Measurements from ENCODE around the gene PLXND1.

PLXND1 gene

DNA sequence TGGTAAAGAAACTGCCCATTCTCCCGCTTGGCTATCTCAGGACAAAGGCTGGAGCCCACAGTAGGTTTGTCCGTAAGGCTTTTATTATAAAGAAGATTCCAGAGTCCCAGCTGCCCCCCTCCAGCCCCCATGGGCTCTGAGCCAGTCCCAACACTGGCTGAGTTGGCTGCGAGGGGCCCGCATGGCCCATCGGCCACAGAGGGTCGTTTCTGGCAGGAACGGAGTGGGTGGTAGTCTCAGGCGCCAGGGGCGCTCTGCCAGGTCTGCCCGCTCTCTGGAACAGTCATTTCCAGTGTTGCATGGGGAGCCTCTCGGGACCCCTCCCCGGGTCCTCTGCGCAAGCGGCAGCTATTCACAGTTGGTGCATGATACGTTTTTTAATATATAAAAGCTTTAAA lies 51.3 kb downstream of the PLXND1 start:
- intact Hi-C loops (cut with DNase I; ENCODE audit: low total_unique reads) = loop anchor here (5.0 kb wide), 2 partner anchors 47 to 63 kb away; no protein-coding TSS in a partner anchor
- TF ChIP-seq, protein P1, sequence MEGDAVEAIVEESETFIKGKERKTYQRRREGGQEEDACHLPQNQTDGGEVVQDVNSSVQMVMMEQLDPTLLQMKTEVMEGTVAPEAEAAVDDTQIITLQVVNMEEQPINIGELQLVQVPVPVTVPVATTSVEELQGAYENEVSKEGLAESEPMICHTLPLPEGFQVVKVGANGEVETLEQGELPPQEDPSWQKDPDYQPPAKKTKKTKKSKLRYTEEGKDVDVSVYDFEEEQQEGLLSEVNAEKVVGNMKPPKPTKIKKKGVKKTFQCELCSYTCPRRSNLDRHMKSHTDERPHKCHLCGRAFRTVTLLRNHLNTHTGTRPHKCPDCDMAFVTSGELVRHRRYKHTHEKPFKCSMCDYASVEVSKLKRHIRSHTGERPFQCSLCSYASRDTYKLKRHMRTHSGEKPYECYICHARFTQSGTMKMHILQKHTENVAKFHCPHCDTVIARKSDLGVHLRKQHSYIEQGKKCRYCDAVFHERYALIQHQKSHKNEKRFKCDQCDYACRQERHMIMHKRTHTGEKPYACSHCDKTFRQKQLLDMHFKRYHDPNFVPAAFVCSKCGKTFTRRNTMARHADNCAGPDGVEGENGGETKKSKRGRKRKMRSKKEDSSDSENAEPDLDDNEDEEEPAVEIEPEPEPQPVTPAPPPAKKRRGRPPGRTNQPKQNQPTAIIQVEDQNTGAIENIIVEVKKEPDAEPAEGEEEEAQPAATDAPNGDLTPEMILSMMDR (IDR thresholded peaks at IDR 0.05) = no peak
- Histone ChIP-seq H3K27ac (peak overlapping the region; percentile 1 to 47), H3K4me3 (no peak overlapping the region), H3K4me1 (peaks cover 4 to 81% (median 63%) of the 10 kb centered on the region in 4 donors), H3K27me3 (no peaks in the 10 kb centered on the region), H3K36me3 (peaks cover 13 to 36% (median 18%) of the 10 kb centered on the region in 3 donors), H3K9me3 (no peaks in the 10 kb centered on the region)
- DNase-seq = no peak

DNA sequence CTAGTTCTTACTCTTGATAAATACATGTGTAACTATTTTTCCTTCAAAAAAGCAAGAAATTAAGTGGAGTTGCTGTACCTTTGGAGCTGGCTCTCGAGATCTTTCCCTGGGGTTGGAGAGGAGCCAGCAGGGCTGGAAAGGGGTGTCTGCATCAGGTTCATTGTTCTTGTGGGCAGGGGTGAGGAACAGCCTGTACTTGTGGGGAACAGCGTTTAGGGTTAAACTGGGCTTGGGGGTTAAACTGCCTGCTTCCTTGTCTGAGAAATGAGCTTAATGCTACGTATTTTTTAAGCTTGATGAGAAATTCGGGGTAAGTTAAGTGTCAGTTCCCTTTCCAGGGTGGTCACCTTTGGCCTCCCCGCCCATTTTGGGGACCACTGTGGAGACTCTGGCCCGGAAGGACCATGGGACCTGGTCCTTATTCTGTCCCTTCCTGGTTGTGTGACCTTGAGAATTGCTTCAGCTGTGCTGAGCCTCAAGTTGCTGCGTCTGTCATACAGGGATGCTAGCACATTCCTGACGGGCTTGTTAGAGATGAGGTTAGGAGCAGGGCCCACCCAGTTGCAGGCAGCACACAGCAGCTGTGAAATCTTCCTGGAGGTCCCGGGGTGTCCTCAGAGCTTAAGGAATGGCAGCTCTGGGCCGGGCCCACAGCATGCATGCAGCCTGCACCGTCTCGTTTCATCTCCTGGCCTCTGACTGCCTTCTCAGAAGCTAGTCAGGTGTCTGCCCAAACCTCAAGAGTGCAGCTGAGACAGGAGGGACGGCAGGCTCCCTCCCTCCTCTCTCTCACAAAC lies 51.9 kb downstream of the PLXND1 start:
- intact Hi-C loops (cut with DNase I; ENCODE audit: low total_unique reads) = loop anchor here (5.0 kb wide), 2 partner anchors 48 to 62 kb away; no protein-coding TSS in a partner anchor
- Histone ChIP-seq H3K4me1 (peaks cover 3 to 75% (median 57%) of the 10 kb centered on the region in 4 donors), H3K36me3 (peaks cover 13 to 33% (median 18%) of the 10 kb centered on the region in 3 donors), H3K27me3 (no peaks in the 10 kb centered on the region), H3K9me3 (no peaks in the 10 kb centered on the region), H3K27ac (peak overlapping the region; percentile 1 to 47), H3K4me3 (no peak overlapping the region)
- TF ChIP-seq, protein P1 (IDR thresholded peaks at IDR 0.05) = no peak
- DNase-seq = no peak

DNA sequence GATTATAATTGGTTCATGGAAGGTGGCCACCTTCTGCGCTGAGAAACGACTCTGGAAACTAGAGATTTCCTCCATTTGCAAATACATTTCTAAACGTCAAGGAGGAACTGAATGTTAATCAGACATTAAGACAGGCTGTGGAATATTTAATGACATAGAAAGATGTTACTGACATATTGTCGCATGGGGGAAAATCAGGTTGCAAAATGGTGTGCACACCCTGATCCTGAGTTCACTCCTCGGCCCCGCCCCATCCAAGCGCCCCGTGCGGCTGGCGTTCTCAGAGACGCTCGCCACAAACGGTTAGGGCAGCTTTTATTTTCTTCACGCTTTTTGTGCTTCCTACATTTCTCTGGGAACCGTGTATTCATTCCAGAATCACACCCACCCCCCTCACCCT lies 52.8 kb downstream of the PLXND1 start:
- H3K36me3 ChIP-seq = peaks cover 13 to 26% (median 18%) of the 10 kb centered on the region in 3 donors
- intact Hi-C loops (cut with DNase I; ENCODE audit: low total_unique reads) = no loop called here
- no peaks in the 10 kb centered on the region for H3K27me3 ChIP-seq
- no peak for DNase-seq
- TF ChIP-seq, protein P1 (IDR thresholded peaks at IDR 0.05) = no peak
- peaks cover 3 to 67% (median 49%) of the 10 kb centered on the region in 4 donors for H3K4me1 ChIP-seq
- no peak overlapping the region for H3K4me3 ChIP-seq
- H3K9me3 ChIP-seq = no peaks in the 10 kb centered on the region
- H3K27ac ChIP-seq = no peak overlapping the region

DNA sequence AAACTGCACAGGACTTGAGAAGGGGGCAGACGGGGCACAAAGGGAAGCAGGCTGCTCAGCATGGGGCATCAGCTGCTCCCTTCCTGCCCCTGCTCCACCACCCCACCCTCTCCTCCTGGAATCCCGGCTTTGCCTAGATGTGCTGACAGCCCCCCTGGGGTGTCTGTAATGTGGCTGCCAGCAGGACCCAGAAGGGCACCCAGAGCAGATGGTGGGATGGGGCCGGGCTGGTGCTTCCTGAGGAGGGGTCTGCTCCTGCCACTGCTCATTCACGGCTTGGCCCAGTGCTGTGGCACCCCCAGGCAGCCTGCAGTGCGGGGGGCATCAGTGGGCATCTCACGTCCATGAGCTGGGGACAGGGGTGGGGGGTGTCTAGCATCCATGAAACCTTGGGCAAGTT lies 53.3 kb downstream of the PLXND1 start:
- Histone ChIP-seq H3K4me3 (no peak overlapping the region), H3K9me3 (no peaks in the 10 kb centered on the region), H3K27ac (peak overlapping the region; percentile 13 to 39), H3K27me3 (no peaks in the 10 kb centered on the region), H3K4me1 (peaks cover 3 to 62% (median 43%) of the 10 kb centered on the region in 4 donors), H3K36me3 (peaks cover 13 to 21% (median 18%) of the 10 kb centered on the region in 3 donors)
- intact Hi-C loops (cut with DNase I; ENCODE audit: low total_unique reads) = no loop called here
- TF ChIP-seq, protein P1 (IDR thresholded peaks at IDR 0.05) = no peak
- no peak for DNase-seq

DNA sequence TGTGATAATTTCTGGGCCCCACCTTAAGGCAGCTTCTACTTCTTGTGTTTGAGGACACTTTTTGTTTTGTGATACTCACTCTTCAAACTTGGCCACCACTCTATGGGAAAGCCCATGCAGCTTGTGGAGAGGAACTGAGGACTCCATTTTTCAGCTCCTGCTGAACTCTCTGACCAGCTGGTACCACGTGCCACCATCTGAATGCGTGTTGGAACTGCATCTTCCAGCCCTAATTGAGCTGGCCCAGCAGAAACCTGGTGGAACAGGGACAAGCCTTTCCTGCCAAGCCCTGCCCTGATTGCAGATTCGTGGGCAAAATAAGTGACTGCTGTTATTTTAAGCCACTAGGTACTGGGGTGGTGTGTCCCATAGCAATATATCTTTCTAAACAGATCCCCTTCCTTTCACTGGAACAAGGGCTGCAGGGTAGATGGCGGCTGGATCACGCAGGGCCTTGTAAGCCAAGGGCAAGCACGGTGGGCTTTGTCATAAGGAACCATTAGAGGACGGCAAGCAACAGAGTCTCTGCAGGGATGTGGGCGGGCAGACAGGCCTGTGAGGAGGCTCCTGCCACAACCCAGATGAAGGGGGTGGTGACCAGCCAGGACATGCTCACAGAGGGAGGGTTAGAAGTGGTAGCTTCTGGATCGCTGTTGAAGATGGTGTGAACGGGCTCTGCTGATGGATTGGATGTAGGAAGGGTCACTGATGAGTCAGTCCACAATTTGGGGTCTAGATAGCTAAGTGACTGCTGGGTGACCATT lies 54.0 kb downstream of the PLXND1 start:
- no peaks in the 10 kb centered on the region for H3K9me3 ChIP-seq
- intact Hi-C loops (cut with DNase I; ENCODE audit: low total_unique reads) = no loop called here
- peaks cover 13 to 18% (median 18%) of the 10 kb centered on the region in 3 donors for H3K36me3 ChIP-seq
- H3K27me3 ChIP-seq = no peaks in the 10 kb centered on the region
- H3K4me3 ChIP-seq = no peak overlapping the region
- peak overlapping the region; percentile 13 to 39 for H3K27ac ChIP-seq
- DNase-seq = no peak
- peaks cover 3 to 55% (median 36%) of the 10 kb centered on the region in 4 donors for H3K4me1 ChIP-seq
- TF ChIP-seq, protein P1 (IDR thresholded peaks at IDR 0.05) = no peak
